Duodenal mucosa (tissue), 2 donors: ENCODE measurements around the gene CCNY.

Experiments
- H3K27ac ChIP-seq: one replicate; pipeline ENCODE4 v1.7.0; 2013; ENCODE audit warnings: low read depth, low read length
- H3K27me3 ChIP-seq, 2 donors: one replicate each; pipeline ENCODE4 v1.7.0; 2013; ENCODE audit warnings: low read length in 2 of 2, control low read depth in 1 of 2; ENCODE audit not compliant: insufficient read depth in 2 of 2, control insufficient read depth in 1 of 2
- H3K36me3 ChIP-seq, 2 donors: one replicate each; pipeline ENCODE4 v1.7.0; 2013; ENCODE audit warnings: low read length in 2 of 2, control low read depth in 1 of 2; ENCODE audit not compliant: insufficient read depth in 2 of 2, control insufficient read depth in 1 of 2
- H3K4me1 ChIP-seq, 2 donors: one replicate each; pipeline ENCODE4 v1.7.0; 2013; ENCODE audit warnings: low read length in 2 of 2, control low read depth in 1 of 2; ENCODE audit not compliant: insufficient read depth in 2 of 2, control insufficient read depth in 1 of 2
- H3K4me3 ChIP-seq, 2 donors: one replicate each; pipeline ENCODE4 v1.7.0; 2013; ENCODE audit warnings: low read length in 2 of 2, low read depth in 1 of 2
- H3K9ac ChIP-seq, 2 donors: one replicate each; pipeline ENCODE4 v1.7.0; 2013; ENCODE audit warnings: low read length in 2 of 2, low read depth in 1 of 2
- H3K9me3 ChIP-seq, 2 donors: one replicate each; pipeline ENCODE4 v1.7.0; 2013; ENCODE audit warnings: low read length in 2 of 2, control low read depth in 1 of 2; ENCODE audit not compliant: control insufficient read depth in 1 of 2

The CCNY gene

GRCh38 chr10:35390843-35391152 lies 54.5 kb downstream of the CCNY start:
- no peaks in the 10 kb centered on the region for H3K27me3 ChIP-seq
- no peaks in the 10 kb centered on the region for H3K36me3 ChIP-seq
- H3K4me1 ChIP-seq = peaks cover 11 to 15% of the 10 kb centered on the region in 2 donors
- peaks cover 7 to 18% of the 10 kb centered on the region in 2 donors for H3K9me3 ChIP-seq
- H3K9ac ChIP-seq = no peak overlapping the region
- no peak overlapping the region for H3K27ac ChIP-seq
- H3K4me3 ChIP-seq = no peak overlapping the region

- Histone ChIP-seq H3K9ac (no peak overlapping the region), H3K4me3 (no peak overlapping the region), H3K9me3 (peaks cover 7 to 18% of the 10 kb centered on the region in 2 donors), H3K36me3 (no peaks in the 10 kb centered on the region), H3K27me3 (no peaks in the 10 kb centered on the region), H3K27ac (no peak overlapping the region), H3K4me1 (peaks cover 10 to 15% of the 10 kb centered on the region in 2 donors)
These were observed 55.0 kb downstream of the CCNY start for GRCh38 chr10:35391153-35391953.

- no peak overlapping the region for H3K4me3 ChIP-seq
- H3K27me3 ChIP-seq = no peaks in the 10 kb centered on the region
- peaks cover 7 to 18% of the 10 kb centered on the region in 2 donors for H3K9me3 ChIP-seq
- H3K27ac ChIP-seq = no peak overlapping the region
- H3K9ac ChIP-seq = no peak overlapping the region
- no peaks in the 10 kb centered on the region for H3K36me3 ChIP-seq
- H3K4me1 ChIP-seq = peaks cover 5 to 10% of the 10 kb centered on the region in 2 donors
These were observed 55.6 kb downstream of the CCNY start for GRCh38 chr10:35391954-35392262.

- H3K27ac ChIP-seq = no peak overlapping the region
- H3K4me1 ChIP-seq = peaks cover 0 to 6% of the 10 kb centered on the region in 2 donors
- H3K9ac ChIP-seq = no peak overlapping the region
- H3K27me3 ChIP-seq = no peaks in the 10 kb centered on the region
- no peak overlapping the region for H3K4me3 ChIP-seq
- no peaks in the 10 kb centered on the region for H3K36me3 ChIP-seq
- H3K9me3 ChIP-seq = peaks cover 7 to 18% of the 10 kb centered on the region in 2 donors
These were observed 56.3 kb downstream of the CCNY start for GRCh38 chr10:35392482-35393228.

DNA sequence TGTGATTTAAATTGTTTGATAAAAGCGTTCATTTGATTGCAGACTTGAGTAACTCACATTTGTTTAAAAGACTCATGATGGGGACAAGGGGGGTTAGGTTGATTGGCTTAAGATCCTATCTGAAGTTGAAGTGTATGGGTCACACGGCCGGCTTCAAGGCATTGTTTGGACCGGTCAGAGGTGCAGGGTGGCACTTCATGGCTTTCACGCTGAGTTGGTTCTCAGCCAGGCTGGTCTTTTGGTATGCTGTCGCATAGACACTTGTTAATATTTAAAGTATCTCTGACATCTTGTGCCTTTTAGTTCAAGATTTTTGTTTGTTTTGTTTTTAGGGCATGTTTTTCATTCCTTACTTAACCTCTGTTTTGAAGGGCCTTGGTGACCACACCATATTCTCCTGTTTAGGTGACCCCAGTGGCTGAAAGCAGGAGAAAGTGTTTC lies 58.1 kb downstream of the CCNY start:
- no peak overlapping the region for H3K27ac ChIP-seq
- H3K9ac ChIP-seq = no peak overlapping the region
- H3K4me1 ChIP-seq = peaks cover 0 to 3% of the 10 kb centered on the region in 2 donors
- no peaks in the 10 kb centered on the region for H3K27me3 ChIP-seq
- H3K4me3 ChIP-seq = no peak overlapping the region
- no peaks in the 10 kb centered on the region for H3K36me3 ChIP-seq
- peaks cover 7 to 18% of the 10 kb centered on the region in 2 donors for H3K9me3 ChIP-seq

- H3K27ac ChIP-seq = no peak overlapping the region
- H3K9me3 ChIP-seq = peaks cover 7 to 15% of the 10 kb centered on the region in 2 donors
- H3K4me1 ChIP-seq = peaks cover 0 to 8% of the 10 kb centered on the region in 2 donors
These were observed 58.6 kb downstream of the CCNY start for GRCh38 chr10:35394934-35395333.

GRCh38 chr10:35396560-35397434 lies 60.5 kb downstream of the CCNY start:
- Histone ChIP-seq H3K4me3 (no peak overlapping the region), H3K27ac (no peak overlapping the region), H3K36me3 (no peaks in the 10 kb centered on the region), H3K27me3 (no peaks in the 10 kb centered on the region), H3K9ac (no peak overlapping the region), H3K4me1 (peaks cover 0 to 8% of the 10 kb centered on the region in 2 donors), H3K9me3 (no peaks in the 10 kb centered on the region)

More at GRCh38 chr10:35394934-35395333, 58.6 kb downstream of the CCNY start:
- no peak overlapping the region for H3K4me3 ChIP-seq
- no peaks in the 10 kb centered on the region for H3K36me3 ChIP-seq
- H3K27me3 ChIP-seq = no peaks in the 10 kb centered on the region
- no peak overlapping the region for H3K9ac ChIP-seq

- Histone ChIP-seq H3K4me1 (peaks cover 0 to 8% of the 10 kb centered on the region in 2 donors), H3K9me3 (no peaks in the 10 kb centered on the region), H3K9ac (no peak overlapping the region), H3K36me3 (no peaks in the 10 kb centered on the region), H3K27ac (no peak overlapping the region), H3K4me3 (no peak overlapping the region), H3K27me3 (no peaks in the 10 kb centered on the region)
These were observed 61.6 kb downstream of the CCNY start for GRCh38 chr10:35397953-35398352.

DNA sequence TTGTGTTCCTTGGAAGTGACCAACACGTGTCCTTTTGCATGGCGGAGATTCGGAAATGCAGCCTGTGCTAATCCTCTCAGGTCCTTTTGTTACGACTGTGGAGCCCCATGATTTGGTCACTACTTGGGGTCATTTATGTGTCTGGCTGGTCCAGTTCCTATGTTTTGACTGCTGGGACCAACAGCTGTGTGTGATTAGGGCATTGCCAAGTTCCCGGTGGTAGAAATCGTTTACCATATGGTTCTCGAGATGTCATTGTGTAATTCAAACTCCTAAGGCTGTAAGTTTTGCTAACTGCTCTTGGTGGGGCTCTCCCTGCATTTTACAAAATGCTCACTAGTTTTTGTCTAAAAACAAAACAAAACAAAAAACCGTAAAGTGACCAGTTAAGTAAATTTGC lies 62.0 kb downstream of the CCNY start:
- Histone ChIP-seq H3K9ac (no peak overlapping the region), H3K4me3 (no peak overlapping the region), H3K27ac (no peak overlapping the region), H3K27me3 (no peaks in the 10 kb centered on the region), H3K4me1 (peaks cover 0 to 8% of the 10 kb centered on the region in 2 donors), H3K36me3 (no peaks in the 10 kb centered on the region), H3K9me3 (peaks cover 0 to under 1% of the 10 kb centered on the region in 2 donors)

DNA sequence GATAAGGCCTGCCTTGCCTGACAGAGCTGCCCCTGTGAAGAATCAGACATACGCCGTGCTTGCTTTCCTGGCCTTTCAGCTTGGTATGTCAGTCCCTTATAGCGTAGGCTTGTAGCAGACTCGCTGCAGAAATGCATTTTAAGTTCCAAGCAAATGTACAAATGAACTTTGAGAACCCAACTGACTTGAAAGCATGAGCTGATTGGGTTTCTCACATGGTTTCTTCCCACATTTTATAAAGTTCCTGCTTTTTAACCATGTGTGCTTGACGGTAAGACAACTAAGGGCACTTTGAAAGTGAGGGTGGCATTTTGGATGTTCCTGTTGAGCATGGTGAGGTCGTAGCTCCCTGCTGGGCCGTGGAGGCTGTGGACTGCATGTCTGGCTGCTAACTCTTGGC lies 62.6 kb downstream of the CCNY start:
- Histone ChIP-seq H3K9me3 (peaks cover 0 to 4% of the 10 kb centered on the region in 2 donors), H3K9ac (no peak overlapping the region), H3K27me3 (no peaks in the 10 kb centered on the region), H3K4me3 (no peak overlapping the region), H3K27ac (no peak overlapping the region), H3K36me3 (no peaks in the 10 kb centered on the region), H3K4me1 (peaks cover 0 to 8% of the 10 kb centered on the region in 2 donors)
